Measurements from ENCODE around the gene IMMP2L.

Gene IMMP2L

DNA sequence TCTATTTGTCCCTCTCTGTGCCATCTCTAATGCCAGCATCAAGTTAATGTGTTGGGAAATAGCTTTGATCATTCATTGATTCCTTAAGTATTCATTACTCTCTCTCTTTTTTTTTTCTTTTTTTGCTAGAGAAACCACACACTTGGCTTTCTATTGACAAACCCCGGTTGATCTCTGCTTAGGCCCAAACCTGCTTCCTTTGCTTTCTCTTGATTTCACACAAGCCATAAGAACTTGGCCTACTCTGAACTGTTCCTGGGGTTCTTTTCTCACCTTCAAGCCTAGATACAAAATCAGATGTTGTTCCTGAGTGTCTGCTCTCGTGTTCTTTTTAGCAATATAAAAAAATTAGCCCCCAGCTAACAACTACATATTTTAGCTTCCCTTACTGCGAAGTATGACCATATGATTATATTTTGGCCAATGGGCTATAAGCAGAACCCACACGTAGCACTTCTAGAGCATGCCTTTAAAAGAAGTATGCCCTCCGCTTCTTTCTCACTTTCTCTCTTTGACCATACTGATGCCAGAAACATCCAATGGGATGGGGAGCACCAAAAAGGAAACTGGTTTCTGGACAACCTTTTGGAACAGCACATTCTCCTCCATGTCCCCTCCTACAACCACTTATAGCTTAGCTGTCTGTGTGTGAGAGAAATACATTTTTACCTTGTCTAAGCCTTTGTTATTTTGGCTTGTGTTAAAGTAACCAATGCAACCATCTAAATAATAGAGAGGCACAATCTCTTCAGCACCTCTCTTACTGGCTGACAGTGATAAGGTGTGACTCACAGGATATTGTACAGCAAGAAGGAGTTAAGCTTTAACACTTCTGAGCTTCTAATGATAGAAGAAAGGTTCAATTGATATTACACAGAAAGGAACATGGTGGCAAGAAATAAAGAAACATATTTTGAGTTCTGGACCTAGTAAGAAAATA, 568.0 kb downstream of the IMMP2L start:
- Histone ChIP-seq H3K9me3 (ENCODE audit: control insufficient read depth, insufficient read depth, low read length) (no peaks in the 10 kb centered on the region), H3K4me1 (ENCODE audit: insufficient read depth, low read length) (no peaks in the 10 kb centered on the region), H3K9ac (ENCODE audit: low read depth, low read length) (no peak overlapping the region), H3K36me3 (ENCODE audit: insufficient read depth, low read length) (no peaks in the 10 kb centered on the region)

DNA sequence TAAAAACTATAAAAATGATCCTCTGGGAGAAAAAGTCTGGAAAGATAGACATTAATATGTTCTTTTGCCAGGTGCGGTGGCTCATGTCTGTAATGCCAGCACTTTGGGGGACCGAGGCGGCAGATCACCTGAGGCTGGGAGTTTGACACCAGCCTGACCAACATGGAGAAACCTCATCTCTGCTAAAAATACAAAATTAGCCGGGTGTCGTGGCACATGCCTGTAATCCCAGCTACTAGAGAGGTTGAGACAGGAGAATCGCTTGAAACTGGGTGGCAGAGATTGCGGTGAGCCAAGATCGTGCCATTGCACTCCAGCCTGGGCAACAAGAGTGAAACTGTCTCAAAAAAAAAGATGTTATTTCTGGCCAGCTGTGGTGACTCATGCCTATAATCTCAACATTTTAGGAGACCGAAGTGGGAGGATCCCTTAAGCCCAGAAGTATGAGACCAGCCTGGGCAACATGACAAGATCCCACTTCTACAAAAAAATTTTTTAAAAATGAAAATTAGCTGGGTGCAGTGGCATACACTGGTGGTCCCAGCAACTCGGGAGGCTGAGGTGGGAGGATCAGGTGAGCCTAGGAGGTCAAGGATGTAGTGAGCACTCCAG, 573.3 kb downstream of the IMMP2L start:
- Histone ChIP-seq H3K36me3 (ENCODE audit: insufficient read depth, low read length) (no peaks in the 10 kb centered on the region), H3K9me3 (ENCODE audit: control insufficient read depth, insufficient read depth, low read length) (no peaks in the 10 kb centered on the region), H3K9ac (ENCODE audit: low read depth, low read length) (no peak overlapping the region), H3K4me1 (ENCODE audit: insufficient read depth, low read length) (no peaks in the 10 kb centered on the region)

DNA sequence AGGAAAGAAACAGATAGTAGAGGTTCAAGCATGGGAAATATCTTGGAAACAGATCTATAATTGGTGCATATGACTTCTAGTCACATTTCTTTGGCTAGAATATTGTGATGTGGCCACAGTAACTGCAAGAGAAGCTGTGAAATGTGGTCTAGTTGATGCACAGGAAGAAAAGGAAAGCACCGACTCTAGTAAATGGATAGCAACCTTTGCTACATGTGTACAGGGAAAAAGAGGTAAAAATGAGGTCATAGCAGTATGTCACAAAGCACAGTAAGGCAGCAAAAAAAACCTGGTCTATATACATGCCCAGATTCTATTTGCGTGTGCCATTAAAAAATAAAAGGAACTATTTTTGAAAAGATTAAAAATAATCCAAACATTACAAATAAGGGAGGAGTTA, 573.9 kb downstream of the IMMP2L start:
- Histone ChIP-seq H3K9me3 (ENCODE audit: control insufficient read depth, insufficient read depth, low read length) (no peaks in the 10 kb centered on the region), H3K36me3 (ENCODE audit: insufficient read depth, low read length) (no peaks in the 10 kb centered on the region), H3K9ac (ENCODE audit: low read depth, low read length) (no peak overlapping the region)

DNA sequence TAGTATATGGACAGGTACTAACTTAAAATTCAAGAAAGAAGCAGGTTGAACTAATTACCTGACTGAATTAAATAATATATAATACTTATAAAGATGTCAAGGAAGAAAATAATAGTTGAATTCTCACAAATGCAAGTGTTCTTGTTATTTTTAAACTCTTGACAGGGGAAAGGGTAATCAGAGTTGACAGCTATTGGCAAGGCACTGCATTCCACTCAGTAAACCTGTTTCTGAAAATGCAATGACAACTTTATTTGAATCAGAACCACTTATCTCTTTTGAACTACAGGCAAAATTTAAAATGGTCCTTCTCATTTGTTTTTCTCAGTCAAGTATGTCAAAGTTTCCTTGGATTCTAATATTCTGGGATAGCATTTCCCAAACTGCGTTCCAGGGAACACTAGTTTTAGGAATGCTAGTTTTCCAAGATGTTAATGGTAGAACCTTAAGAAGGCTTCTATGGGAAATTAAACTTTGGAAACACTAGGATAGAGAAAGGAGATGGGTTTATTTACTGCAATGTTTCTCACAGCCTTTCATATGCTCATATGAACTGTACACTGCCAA, 575.1 kb downstream of the IMMP2L start:
- no peaks in the 10 kb centered on the region for H3K9me3 ChIP-seq (ENCODE audit: control insufficient read depth, insufficient read depth, low read length)
- no peaks in the 10 kb centered on the region for H3K4me1 ChIP-seq (ENCODE audit: insufficient read depth, low read length)
- H3K36me3 ChIP-seq (ENCODE audit: insufficient read depth, low read length) = no peaks in the 10 kb centered on the region
- H3K9ac ChIP-seq (ENCODE audit: low read depth, low read length) = no peak overlapping the region

More for the DNA sequence above, 573.9 kb downstream of the IMMP2L start:
- no peaks in the 10 kb centered on the region for H3K4me1 ChIP-seq (ENCODE audit: insufficient read depth, low read length)

DNA sequence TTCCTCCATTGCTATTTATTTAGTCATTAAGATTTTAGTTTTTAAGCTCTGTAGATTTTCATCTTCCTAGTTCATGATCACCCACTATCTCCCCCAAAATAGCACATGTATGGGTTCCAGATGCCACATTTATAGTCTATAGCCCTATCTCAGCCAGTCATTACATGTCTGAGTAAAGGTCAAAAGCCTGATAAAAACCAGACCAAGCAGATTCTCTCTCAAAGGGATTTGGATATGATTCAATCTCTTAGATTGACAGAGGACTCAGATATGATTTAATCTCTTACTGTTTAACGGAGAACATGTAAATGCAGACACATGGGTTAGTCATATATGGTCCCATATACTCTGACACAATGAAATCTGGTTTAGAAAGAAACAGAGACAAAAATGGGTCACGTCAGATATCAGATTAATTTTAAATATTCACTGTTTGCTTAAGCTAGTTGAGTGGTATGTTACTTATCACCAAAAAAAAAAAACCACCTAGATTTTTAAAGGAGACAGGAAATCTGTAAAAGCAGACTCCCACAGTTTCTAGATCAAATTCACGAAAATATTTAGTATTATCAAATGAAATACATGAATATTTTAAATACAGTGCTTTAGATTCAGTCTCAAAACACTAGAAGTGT, 578.4 kb downstream of the IMMP2L start:
- no peaks in the 10 kb centered on the region for H3K9me3 ChIP-seq (ENCODE audit: control insufficient read depth, insufficient read depth, low read length)
- no peak overlapping the region for H3K9ac ChIP-seq (ENCODE audit: low read depth, low read length)
- H3K4me1 ChIP-seq (ENCODE audit: insufficient read depth, low read length) = no peaks in the 10 kb centered on the region
- no peaks in the 10 kb centered on the region for H3K36me3 ChIP-seq (ENCODE audit: insufficient read depth, low read length)

DNA sequence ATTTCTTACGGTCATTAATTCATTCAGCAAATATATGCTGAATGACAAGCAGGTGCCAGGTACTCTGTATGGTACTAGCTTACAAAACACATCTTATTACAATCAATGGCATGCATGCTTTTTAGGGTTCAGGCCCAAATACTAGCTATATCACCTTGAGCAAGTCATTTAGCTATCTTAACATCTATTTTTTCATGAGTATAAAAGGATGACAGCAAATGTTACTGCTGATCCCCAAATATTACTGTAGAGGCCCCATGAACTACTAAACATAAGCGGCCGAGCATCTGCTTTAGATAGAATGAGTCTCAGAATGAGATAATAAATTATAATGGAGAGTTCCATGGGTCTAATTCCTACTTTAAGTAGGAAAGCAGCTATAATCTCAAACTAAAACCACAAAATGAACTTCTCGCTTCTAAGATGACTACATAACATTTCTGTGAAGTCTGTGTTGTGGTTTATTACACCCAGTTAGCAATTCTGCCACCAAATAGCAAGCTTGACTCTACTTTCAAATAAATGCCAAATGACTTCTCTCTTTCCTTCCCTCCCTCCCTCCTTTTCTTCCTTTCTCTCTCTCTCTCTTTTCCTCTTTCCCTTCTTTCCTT, 585.1 kb downstream of the IMMP2L start:
- no peaks in the 10 kb centered on the region for H3K4me1 ChIP-seq (ENCODE audit: insufficient read depth, low read length)
- H3K9me3 ChIP-seq (ENCODE audit: control insufficient read depth, insufficient read depth, low read length) = no peaks in the 10 kb centered on the region
- no peak overlapping the region for H3K9ac ChIP-seq (ENCODE audit: low read depth, low read length)
- H3K36me3 ChIP-seq (ENCODE audit: insufficient read depth, low read length) = no peaks in the 10 kb centered on the region

DNA sequence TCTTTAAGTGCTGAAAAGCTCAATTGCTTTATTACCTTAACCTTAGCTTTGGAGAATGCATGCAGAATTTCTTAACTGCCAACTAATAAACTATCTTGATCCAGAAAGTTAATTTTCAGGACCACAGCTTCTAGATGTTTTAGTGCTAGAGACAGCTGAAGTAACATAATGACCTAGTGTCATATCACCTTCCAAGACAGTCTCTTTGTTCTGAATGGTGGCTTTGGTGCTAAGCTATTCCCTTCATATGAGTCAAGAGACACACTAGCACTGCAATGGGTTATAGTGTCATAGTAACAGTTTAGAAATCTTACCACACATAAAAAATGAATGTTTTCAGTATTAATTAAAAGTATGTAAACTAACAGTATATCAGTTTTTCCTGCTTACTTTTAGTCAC, 586.8 kb downstream of the IMMP2L start:
- Histone ChIP-seq H3K4me1 (ENCODE audit: insufficient read depth, low read length) (peaks cover 3% of the 10 kb centered on the region; the same call in 1 of the 2 replicates), H3K36me3 (ENCODE audit: insufficient read depth, low read length) (no peaks in the 10 kb centered on the region), H3K9ac (ENCODE audit: low read depth, low read length) (no peak overlapping the region), H3K9me3 (ENCODE audit: control insufficient read depth, insufficient read depth, low read length) (no peaks in the 10 kb centered on the region)

DNA sequence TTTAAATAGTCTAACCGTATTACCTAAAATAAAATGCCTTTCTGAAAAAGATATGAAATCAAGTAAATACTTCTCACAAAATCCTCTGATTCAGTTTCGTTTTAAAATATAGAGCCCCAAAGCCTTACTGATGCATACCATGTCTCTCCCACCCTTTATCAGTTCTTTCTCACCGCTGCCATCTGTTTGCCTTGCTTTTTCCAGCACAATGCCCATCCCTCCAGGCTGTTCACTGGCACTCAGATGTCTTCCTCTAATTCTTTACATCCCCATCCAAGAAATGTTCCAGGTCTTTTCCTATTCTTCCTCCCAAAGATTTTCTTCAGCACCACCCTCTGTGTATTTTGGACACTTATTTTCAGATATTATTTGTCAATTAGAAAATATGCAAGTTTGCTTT, 587.9 kb downstream of the IMMP2L start:
- Histone ChIP-seq H3K36me3 (ENCODE audit: insufficient read depth, low read length) (no peaks in the 10 kb centered on the region), H3K9me3 (ENCODE audit: control insufficient read depth, insufficient read depth, low read length) (no peaks in the 10 kb centered on the region), H3K4me1 (ENCODE audit: insufficient read depth, low read length) (peaks cover 3% of the 10 kb centered on the region; the same call in 1 of the 2 replicates), H3K9ac (ENCODE audit: low read depth, low read length) (no peak overlapping the region)

DNA sequence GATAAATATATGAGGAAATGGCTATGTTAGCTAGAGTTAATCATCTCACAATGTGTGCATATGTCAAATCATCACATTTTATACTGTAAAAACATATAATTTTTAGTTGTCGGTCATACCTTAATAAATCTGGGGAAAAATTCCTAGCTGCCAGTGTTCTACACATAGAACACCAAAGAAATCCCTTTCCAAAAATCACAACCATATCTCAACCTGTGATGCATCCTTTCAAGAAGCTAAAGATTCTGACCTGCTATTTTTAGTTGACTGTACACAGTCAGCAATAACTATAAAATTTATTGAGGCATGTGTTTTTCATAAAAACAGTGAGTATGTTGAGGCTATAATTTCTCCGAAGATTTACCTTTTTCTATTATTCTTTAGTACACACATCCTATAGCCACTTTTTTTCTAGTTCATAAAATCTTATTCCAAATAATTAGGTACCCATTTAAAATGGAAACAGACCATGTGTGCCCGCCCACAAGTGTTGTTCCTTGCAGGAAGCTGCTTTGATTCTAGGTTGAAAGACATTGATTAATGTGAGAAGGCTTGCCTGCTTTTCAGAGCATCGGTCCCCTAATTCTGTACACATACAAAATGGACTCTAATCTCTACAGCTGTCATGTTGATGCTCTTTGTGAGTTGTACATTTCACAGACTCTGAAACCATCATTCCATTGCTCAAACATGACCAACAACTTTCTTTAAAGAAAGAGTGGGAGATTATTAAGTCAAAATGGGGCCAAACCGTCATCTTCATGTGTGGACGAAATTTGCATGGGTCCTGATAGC, 588.9 kb downstream of the IMMP2L start:
- Histone ChIP-seq H3K4me1 (ENCODE audit: insufficient read depth, low read length) (peaks cover 3% of the 10 kb centered on the region; the same call in 1 of the 2 replicates), H3K36me3 (ENCODE audit: insufficient read depth, low read length) (no peaks in the 10 kb centered on the region), H3K9me3 (ENCODE audit: control insufficient read depth, insufficient read depth, low read length) (no peaks in the 10 kb centered on the region), H3K9ac (ENCODE audit: low read depth, low read length) (no peak overlapping the region)

DNA sequence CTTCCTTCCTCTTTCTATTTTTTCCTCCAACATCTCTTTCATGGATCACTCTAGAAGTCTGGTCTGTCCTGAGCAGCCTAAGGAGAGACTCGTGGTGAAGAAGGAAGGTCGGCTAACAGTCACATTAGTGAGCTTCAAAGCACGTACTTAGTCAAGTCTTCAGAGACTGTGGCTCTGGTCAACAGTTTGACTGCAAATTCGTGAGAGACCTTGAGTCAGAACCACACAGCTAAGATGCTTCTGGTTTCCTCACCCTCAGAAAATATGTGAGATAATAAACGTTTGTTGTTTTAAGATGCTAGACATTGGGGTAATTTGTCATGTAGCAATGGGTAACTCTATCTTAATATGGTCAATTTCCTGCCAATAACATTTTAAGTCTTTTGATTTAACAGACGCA, 597.5 kb downstream of the IMMP2L start:
- no peak overlapping the region for H3K9ac ChIP-seq (ENCODE audit: low read depth, low read length)

DNA sequence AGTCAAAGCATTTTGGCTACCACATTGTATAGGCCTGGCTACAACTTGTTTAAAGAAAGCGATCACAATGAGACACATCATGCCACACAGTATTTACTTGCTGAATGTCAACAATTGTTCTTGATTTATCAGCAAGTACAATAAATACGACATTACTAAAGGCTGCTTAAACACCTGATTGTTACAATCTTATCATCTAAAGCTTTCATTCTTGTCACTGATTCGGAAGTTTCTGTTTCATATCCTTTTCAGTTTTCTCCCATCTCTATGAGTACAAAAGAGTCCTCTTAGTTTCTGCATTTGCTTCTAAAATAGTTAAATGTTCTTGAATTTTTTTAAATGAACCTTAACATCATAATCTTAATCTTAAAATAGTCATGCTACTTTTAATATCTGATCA, 599.5 kb downstream of the IMMP2L start:
- Histone ChIP-seq H3K9ac (ENCODE audit: low read depth, low read length) (no peak overlapping the region), H3K36me3 (ENCODE audit: insufficient read depth, low read length) (no peaks in the 10 kb centered on the region)

More for the DNA sequence above, 597.5 kb downstream of the IMMP2L start:
- Histone ChIP-seq H3K4me1 (ENCODE audit: insufficient read depth, low read length) (no peaks in the 10 kb centered on the region), H3K36me3 (ENCODE audit: insufficient read depth, low read length) (no peaks in the 10 kb centered on the region), H3K9me3 (ENCODE audit: control insufficient read depth, insufficient read depth, low read length) (no peaks in the 10 kb centered on the region)

DNA sequence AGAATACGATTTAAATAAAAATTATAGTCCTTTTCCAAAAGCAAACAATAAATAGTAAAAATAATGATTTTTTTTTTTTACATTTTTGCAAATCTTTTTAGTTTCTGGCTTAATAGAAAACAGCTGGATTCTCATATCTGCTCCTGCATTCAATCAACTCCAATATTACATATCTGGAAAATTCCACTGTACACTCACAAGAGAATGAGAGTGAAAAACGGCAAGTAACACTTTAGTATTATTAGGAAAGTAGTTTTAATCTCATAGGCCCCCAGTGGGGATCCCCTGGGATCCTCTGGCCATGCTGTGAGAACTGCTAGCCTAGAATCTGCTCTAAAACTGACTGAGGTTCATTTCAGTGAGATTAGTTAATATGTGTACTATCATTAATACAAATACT, 599.9 kb downstream of the IMMP2L start:
- no peak overlapping the region for H3K9ac ChIP-seq (ENCODE audit: low read depth, low read length)
- no peaks in the 10 kb centered on the region for H3K4me1 ChIP-seq (ENCODE audit: insufficient read depth, low read length)

More for the DNA sequence above, 599.5 kb downstream of the IMMP2L start:
- no peaks in the 10 kb centered on the region for H3K9me3 ChIP-seq (ENCODE audit: control insufficient read depth, insufficient read depth, low read length)
- no peaks in the 10 kb centered on the region for H3K4me1 ChIP-seq (ENCODE audit: insufficient read depth, low read length)

DNA sequence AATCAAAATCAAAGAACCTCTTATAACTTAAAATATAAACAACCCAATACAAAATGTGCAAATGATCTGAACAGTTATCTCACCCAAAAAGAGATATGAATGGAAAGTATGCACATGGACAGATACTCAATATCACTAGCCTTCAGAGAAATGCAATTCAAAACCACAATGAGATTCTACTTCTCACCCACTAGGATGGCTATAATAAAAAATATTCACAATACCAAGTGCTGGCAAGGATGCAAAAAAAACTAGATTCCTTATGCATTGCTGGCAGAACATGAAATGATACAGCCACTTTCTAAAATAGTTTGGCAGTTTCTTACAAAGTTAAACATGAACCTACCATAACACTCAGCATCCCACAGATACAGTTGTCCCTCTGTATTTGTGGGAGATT, 601.5 kb downstream of the IMMP2L start:
- H3K36me3 ChIP-seq (ENCODE audit: insufficient read depth, low read length) = no peaks in the 10 kb centered on the region
- no peak overlapping the region for H3K9ac ChIP-seq (ENCODE audit: low read depth, low read length)
- H3K4me1 ChIP-seq (ENCODE audit: insufficient read depth, low read length) = no peaks in the 10 kb centered on the region
- H3K9me3 ChIP-seq (ENCODE audit: control insufficient read depth, insufficient read depth, low read length) = no peaks in the 10 kb centered on the region

More for the DNA sequence above, 599.9 kb downstream of the IMMP2L start:
- Histone ChIP-seq H3K9me3 (ENCODE audit: control insufficient read depth, insufficient read depth, low read length) (no peaks in the 10 kb centered on the region), H3K36me3 (ENCODE audit: insufficient read depth, low read length) (no peaks in the 10 kb centered on the region)
